ENCODE measurements around the gene USP10.

DNA sequence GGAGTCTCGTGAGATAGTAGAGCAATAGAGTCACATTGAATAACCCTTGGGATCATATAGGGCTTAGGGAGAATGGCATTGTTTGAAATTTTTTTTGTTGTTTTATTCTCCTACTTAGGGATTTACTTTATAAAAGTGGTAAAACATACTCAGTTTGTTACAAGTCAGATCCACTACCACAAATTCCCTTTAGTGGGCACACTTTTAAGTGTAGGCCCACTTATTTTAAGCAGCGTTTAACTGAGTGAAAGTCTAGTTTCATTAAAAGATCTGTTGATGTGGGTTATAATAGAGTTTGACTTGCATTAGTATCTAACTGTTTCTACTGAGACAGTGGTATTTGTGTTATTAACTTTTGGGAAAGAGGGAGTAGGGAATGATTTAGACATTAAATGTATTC is 49.3 kb downstream of the USP10 start:
- TF ChIP-seq, protein P1, sequence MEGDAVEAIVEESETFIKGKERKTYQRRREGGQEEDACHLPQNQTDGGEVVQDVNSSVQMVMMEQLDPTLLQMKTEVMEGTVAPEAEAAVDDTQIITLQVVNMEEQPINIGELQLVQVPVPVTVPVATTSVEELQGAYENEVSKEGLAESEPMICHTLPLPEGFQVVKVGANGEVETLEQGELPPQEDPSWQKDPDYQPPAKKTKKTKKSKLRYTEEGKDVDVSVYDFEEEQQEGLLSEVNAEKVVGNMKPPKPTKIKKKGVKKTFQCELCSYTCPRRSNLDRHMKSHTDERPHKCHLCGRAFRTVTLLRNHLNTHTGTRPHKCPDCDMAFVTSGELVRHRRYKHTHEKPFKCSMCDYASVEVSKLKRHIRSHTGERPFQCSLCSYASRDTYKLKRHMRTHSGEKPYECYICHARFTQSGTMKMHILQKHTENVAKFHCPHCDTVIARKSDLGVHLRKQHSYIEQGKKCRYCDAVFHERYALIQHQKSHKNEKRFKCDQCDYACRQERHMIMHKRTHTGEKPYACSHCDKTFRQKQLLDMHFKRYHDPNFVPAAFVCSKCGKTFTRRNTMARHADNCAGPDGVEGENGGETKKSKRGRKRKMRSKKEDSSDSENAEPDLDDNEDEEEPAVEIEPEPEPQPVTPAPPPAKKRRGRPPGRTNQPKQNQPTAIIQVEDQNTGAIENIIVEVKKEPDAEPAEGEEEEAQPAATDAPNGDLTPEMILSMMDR (IDR thresholded peaks at IDR 0.05) = no peak
- no peak for TF ChIP-seq POLR2A (IDR thresholded peaks at IDR 0.05)
- no peak for TF ChIP-seq EP300 (IDR thresholded peaks at IDR 0.05)
